H9 (cell line): ENCODE results near the gene TMEM51. TPM values are rescaled to one million over a fixed set of nuclear protein-coding genes. Genes with fewer than 3 reads are reported as not detected.

Source experiments
- DNase-seq: peaks from one replicate; pipeline ENCODE4 v3.0.0-alpha.2; 2017
- H2AFZ ChIP-seq: one replicate; pipeline ENCODE4 v1.6.1; 2013; ENCODE audit warnings: mild to moderate bottlenecking, low read length, control low read depth, moderate library complexity
- H2AK5ac ChIP-seq: 2 replicates; pipeline ENCODE4 v1.6.1; 2013; ENCODE audit warnings: low read length, control low read depth, mixed read lengths; ENCODE audit not compliant: insufficient read length
- H2BK120ac ChIP-seq: one replicate; pipeline ENCODE4 v1.6.1; 2013; ENCODE audit warnings: low read depth, mild to moderate bottlenecking, low read length, control low read depth, inconsistent platforms; ENCODE audit not compliant: poor library complexity, severe bottlenecking
- H2BK12ac ChIP-seq: 2 replicates; pipeline ENCODE4 v1.6.1; 2013; ENCODE audit warnings: low read length, control low read depth, mixed read lengths, low read depth; ENCODE audit not compliant: insufficient read length
- H2BK15ac ChIP-seq: 2 replicates; pipeline ENCODE4 v1.6.1; 2013; ENCODE audit warnings: low read depth, low read length, control low read depth
- H2BK20ac ChIP-seq: one replicate; pipeline ENCODE4 v1.6.1; 2013; ENCODE audit warnings: low read depth, mild to moderate bottlenecking, low read length, control low read depth, inconsistent platforms; ENCODE audit not compliant: poor library complexity, severe bottlenecking
- H2BK5ac ChIP-seq: 2 replicates; pipeline ENCODE4 v1.6.1; 2013; ENCODE audit warnings: low read length, control low read depth, mixed read lengths; ENCODE audit not compliant: insufficient read length
- H3K14ac ChIP-seq: 2 replicates; pipeline ENCODE4 v1.6.1; 2013; ENCODE audit warnings: low read length, control low read depth; ENCODE audit not compliant: insufficient read depth
- H3K18ac ChIP-seq: 2 replicates; pipeline ENCODE4 v1.6.1; 2013; ENCODE audit warnings: low read depth, mild to moderate bottlenecking, mixed read lengths, low read length, control low read depth; ENCODE audit not compliant: insufficient read length
- H3K23ac ChIP-seq: 2 replicates; pipeline ENCODE4 v1.6.1; 2013; ENCODE audit warnings: low read length, control low read depth, mixed read lengths, low read depth; ENCODE audit not compliant: insufficient read length
- H3K23me2 ChIP-seq: 2 replicates; pipeline ENCODE4 v1.6.1; 2013; ENCODE audit warnings: low read depth, mild to moderate bottlenecking, mixed read lengths, low read length, control low read depth; ENCODE audit not compliant: insufficient read length, poor library complexity, severe bottlenecking
- H3K27ac ChIP-seq: 2 replicates; pipeline ENCODE4 v1.5.1; 2013; ENCODE audit warnings: low read length, control low read depth, mixed read lengths, low read depth; ENCODE audit not compliant: insufficient read length
- H3K27me3 ChIP-seq: 2 replicates; pipeline ENCODE4 v1.6.1; 2013; ENCODE audit warnings: low read length, control low read depth, inconsistent platforms; ENCODE audit not compliant: insufficient read depth
- H3K4ac ChIP-seq: 2 replicates; pipeline ENCODE4 v1.6.1; 2013; ENCODE audit warnings: low read depth, mild to moderate bottlenecking, control low read depth, inconsistent platforms, low read length, moderate library complexity
- H3K4me1 ChIP-seq: 2 replicates; pipeline ENCODE4 v1.6.1; 2013; ENCODE audit warnings: low read length, control low read depth, inconsistent platforms; ENCODE audit not compliant: insufficient read depth
- H3K4me2 ChIP-seq: 2 replicates; pipeline ENCODE4 v1.6.1; 2013; ENCODE audit warnings: low read length, control low read depth, mixed read lengths; ENCODE audit not compliant: insufficient read length, insufficient read depth
- H3K56ac ChIP-seq: 2 replicates; pipeline ENCODE4 v1.6.1; 2013; ENCODE audit warnings: low read depth, mild to moderate bottlenecking, mixed read lengths, low read length, control low read depth; ENCODE audit not compliant: insufficient read length
- H3K79me1 ChIP-seq: 2 replicates; pipeline ENCODE4 v1.6.1; 2013; ENCODE audit warnings: low read depth, mild to moderate bottlenecking, moderate library complexity, low read length, control low read depth, inconsistent platforms; ENCODE audit not compliant: insufficient read depth, poor library complexity, severe bottlenecking
- H3K79me2 ChIP-seq: 2 replicates; pipeline ENCODE4 v1.6.1; 2013; ENCODE audit warnings: low read length, control low read depth, inconsistent platforms; ENCODE audit not compliant: insufficient read depth
- H3K9ac ChIP-seq: 2 replicates; pipeline ENCODE4 v1.6.1; 2013; ENCODE audit warnings: low read length, control low read depth, mixed read lengths; ENCODE audit not compliant: insufficient read length; ENCODE audit errors: extremely low read depth
- H3K9me3 ChIP-seq: one replicate; pipeline ENCODE4 v1.6.1; 2013; ENCODE audit warnings: low read depth, low read length, inconsistent platforms; ENCODE audit not compliant: control insufficient read depth
- H3T11ph ChIP-seq: one replicate; pipeline ENCODE4 v1.6.1; 2013; ENCODE audit warnings: mild to moderate bottlenecking, low read length, control low read depth, inconsistent platforms
- H4K20me1 ChIP-seq: one replicate; pipeline ENCODE4 v1.6.1; 2013; ENCODE audit not compliant: control insufficient read depth, insufficient read length, insufficient read depth
- H4K5ac ChIP-seq: 2 replicates; pipeline ENCODE4 v1.6.1; 2013; ENCODE audit warnings: low read depth, mild to moderate bottlenecking, mixed read lengths, low read length, control low read depth; ENCODE audit not compliant: insufficient read length
- H4K8ac ChIP-seq: replicated peaks from 2 replicates; pipeline ENCODE4 v1.6.1; 2013; ENCODE audit warnings: low read length, control low read depth, mixed read lengths, low read depth; ENCODE audit not compliant: insufficient read length
- H4K91ac ChIP-seq: 2 replicates; pipeline ENCODE4 v1.6.1; 2013; ENCODE audit warnings: low read depth, mild to moderate bottlenecking, moderate library complexity, mixed read lengths, low read length, control low read depth; ENCODE audit not compliant: insufficient read length
- H3K27ac Mint-ChIP-seq, 3 experiments: 2 replicates in 2 of 3; 3 replicates in 1 of 3; pipeline ENCODE4 v1.8.0; 2020 to 2021; ENCODE audit warnings: mixed read lengths in 3 of 3, mild to moderate bottlenecking in 1 of 3, moderate library complexity in 1 of 3
- H3K27me3 Mint-ChIP-seq: 2 replicates; pipeline ENCODE4 v1.8.0; 2021; ENCODE audit warnings: low read depth, mild to moderate bottlenecking, moderate library complexity, mixed read lengths
- H3K36me3 Mint-ChIP-seq, 3 experiments: 2 replicates in 2 of 3; 3 replicates in 1 of 3; pipeline ENCODE4 v1.8.0; 2020 to 2021; ENCODE audit warnings: low read depth in 3 of 3, mixed read lengths in 3 of 3; ENCODE audit not compliant: insufficient read depth in 1 of 3
- H3K4me1 Mint-ChIP-seq, 2 experiments: 2 replicates each; pipeline ENCODE4 v1.8.0; 2020; ENCODE audit warnings: mixed read lengths in 2 of 2
- H3K4me3 Mint-ChIP-seq, 2 experiments: 2 replicates in 1 of 2; 3 replicates in 1 of 2; pipeline ENCODE4 v1.8.0; 2020 to 2021; ENCODE audit warnings: mild to moderate bottlenecking in 2 of 2, mixed read lengths in 2 of 2, moderate library complexity in 1 of 2
- H3K9me3 Mint-ChIP-seq, 2 experiments: 2 replicates in 1 of 2; 3 replicates in 1 of 2; pipeline ENCODE4 v1.8.0; 2020; ENCODE audit warnings: mild to moderate bottlenecking in 2 of 2, mixed read lengths in 2 of 2, moderate library complexity in 1 of 2
- CTCF ChIP-seq: fragments of 200-600 bp; sonication (generic); conservative IDR thresholded peaks from 3 replicates; pipeline ENCODE4 v1.8.0; 2021; ENCODE audit warnings: antibody characterized with exemption, mild to moderate bottlenecking
- WGBS: extraction: QIAGEN DNeasy Blood & Tissue Kit; methylation state at CpG from one replicate; pipeline ENCODE4 v1.1.7; 2013; ENCODE audit warnings: missing lambda C conversion rate, low lambda C conversion rate, mixed read lengths; ENCODE audit not compliant: insufficient read length; ENCODE audit errors: extremely low coverage; 5-methylcytosine and 5-hydroxymethylcytosine counted together
- long read RNA-seq: library from polyadenylated mRNA; unstranded; transcript quantifications from one replicate; pipeline ENCODE4 v2.0.0, GENCODE V29; 2020
- total RNA-seq: library from RNA; stranded (reverse); gene quantifications from 2 replicates; pipeline ENCODE4 v1.2.1, GENCODE V29; 2021

TMEM51 gene
- total RNA-seq: 4.6 and 4.8 TPM in 2 replicates
- long read RNA-seq, partial matches to known transcripts: 0 of 1 reads
- long read RNA-seq, other reads (novel, unspliced or antisense): 1 of 1 reads

- H2BK12ac ChIP-seq: no peak within 1 kb of the TSS
- TF ChIP-seq CTCF: no peak
- H2BK120ac ChIP-seq: no peak within 1 kb of the TSS
- H2AK5ac ChIP-seq: no peak within 1 kb of the TSS
- H2BK5ac ChIP-seq: no peak within 1 kb of the TSS
- H3K9me3 ChIP-seq: no peaks in the 10 kb centered on the region
- DNase-seq: peak; percentile 84
- Mint-ChIP-seq H3K27me3 (peaks cover 53% of the 10 kb centered on the region), H3K36me3 (peaks cover 0 to 4% (median 3%) of the 10 kb centered on the region in 3 experiments; a peak in 2 of 7 replicates), H3K4me1 (peaks cover 37 to 45% of the 10 kb centered on the region in 2 experiments), H3K27ac (no peak within 1 kb of the TSS), H3K9me3 (peaks cover 0 to 5% of the 10 kb centered on the region in 2 experiments; a peak in 2 of 5 replicates), H3K4me3 (peak within 1 kb of the TSS; percentile 81 to 95)
- H3K14ac ChIP-seq: no peak within 1 kb of the TSS; the same call in 1 of the 2 replicates
- no peak within 1 kb of the TSS for H3K56ac ChIP-seq
- no peaks in the 10 kb centered on the region for H3K79me1 ChIP-seq
- H4K20me1 ChIP-seq: no peaks in the 10 kb centered on the region
- no peaks in the 10 kb centered on the region for H3K79me2 ChIP-seq
- no peak within 1 kb of the TSS for H2AFZ ChIP-seq
- no peak within 1 kb of the TSS for H3K18ac ChIP-seq
- no peak within 1 kb of the TSS for H3K9ac ChIP-seq
- H4K91ac ChIP-seq: no peak within 1 kb of the TSS
- H3K4me1 ChIP-seq: no peaks in the 10 kb centered on the region
- H2BK20ac ChIP-seq: no peak within 1 kb of the TSS
- H3K4me2 ChIP-seq: peak within 1 kb of the TSS; percentile 76
- no peak within 1 kb of the TSS for H3T11ph ChIP-seq
- H3K23ac ChIP-seq: no peak within 1 kb of the TSS
- WGBS: no CpG with 5 or more reads among the region's 56 CpGs
- no peak within 1 kb of the TSS for H3K27ac ChIP-seq
- H3K27me3 ChIP-seq: no peaks in the 10 kb centered on the region; the same call in 1 of the 2 replicates
- peaks cover 21% of the 10 kb centered on the region for H3K23me2 ChIP-seq
- no peak within 1 kb of the TSS for H3K4ac ChIP-seq
- H4K8ac ChIP-seq: no peak within 1 kb of the TSS
- no peak within 1 kb of the TSS for H2BK15ac ChIP-seq
- no peak within 1 kb of the TSS for H4K5ac ChIP-seq
These were observed at the start of gene TMEM51 for GRCh38 chr1:15153184-15153841. TSS of gene TMEM51 (plus strand) at chr1:15153747. CDS start at chr1:15215088, 61,341 bp downstream.
